Islet of Langerhans (tissue), 1 donor: ENCODE results near the gene ZNF784.
"Not testable (repeated sequence)": the region's sequence is repeated elsewhere in the genome, so short reads cannot be mapped to it uniquely, and the experiment has no call there.

Experiments used
- FAIRE-seq: peaks from one replicate; lab custom pipeline; 2011; peaks lifted over from hg19 to GRCh38; lab: Jason Lieb, UNC

ZNF784 gene

DNA sequence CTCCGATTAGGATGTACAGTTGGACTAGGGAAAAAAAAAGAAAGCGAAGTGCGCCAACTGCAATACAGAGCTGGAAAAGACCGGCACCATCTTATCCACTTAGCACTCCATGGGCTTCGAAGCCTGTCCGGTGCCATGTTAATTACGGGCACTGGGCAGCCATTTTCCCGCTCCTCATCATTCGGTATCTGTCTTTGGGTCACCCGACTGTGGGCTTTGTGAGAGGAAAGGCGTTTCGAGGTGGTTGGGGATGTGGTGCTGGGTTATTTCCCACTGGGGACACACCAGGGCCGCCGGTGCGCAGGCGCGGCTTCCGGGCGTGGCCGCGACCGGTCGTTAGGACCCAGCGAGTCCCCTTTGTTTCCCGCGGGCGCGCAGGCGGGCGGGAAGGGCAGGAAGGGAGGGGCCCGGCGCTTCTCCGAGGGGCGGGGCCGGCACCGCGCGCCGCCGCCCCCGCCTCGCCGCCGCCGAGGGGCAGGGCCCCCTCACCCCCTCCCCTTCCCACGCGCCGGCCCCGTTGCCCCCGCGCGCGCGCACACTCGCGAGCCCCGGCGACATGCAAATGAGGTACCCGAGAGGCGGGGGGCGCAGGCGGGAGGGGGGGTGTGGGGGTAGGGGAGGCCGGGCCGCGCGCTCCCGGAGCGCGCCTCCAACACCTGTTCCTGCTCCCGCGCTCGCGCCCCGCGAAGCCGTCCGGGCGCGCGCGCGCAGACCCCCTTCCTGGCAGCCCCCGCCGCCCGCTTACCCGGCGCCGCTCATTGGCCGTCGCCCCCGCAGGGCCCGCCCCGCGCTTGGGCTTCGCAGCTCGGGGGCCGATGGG is 24.3 kb downstream of the ZNF784 start, which contains the start of gene ZNF524:
Gene ZNF524, plus strand, starts transcription at position 447 of the 820 bp plus-strand sequence. CDS start 1,825 bp downstream, outside the sequence.
- FAIRE-seq, result no peak

DNA sequence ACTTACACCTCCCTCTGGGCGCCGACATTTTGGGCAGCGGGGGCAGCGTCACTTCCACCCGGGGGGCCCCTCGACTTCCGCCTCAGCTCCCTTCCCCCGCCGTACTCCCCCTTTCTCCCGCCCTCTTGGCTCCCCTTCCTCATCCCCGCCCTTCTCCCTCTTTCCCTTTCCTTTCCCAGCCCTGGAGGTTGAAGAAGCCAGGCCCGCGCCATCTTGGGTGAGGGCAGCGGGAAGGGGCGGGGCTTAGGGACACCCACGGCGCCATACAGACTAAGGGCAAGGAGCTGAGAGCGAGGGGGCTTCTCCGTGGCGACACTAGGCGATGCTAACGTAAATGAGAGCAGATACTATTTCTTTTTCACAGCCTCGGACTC is 24.9 kb downstream of the ZNF784 start, which contains the start of gene FIZ1:
Gene FIZ1, minus strand, starts transcription at position 50 of the 374 bp plus-strand sequence. CDS start 1,652 bp downstream, outside the sequence.
- FAIRE-seq, result no peak

DNA sequence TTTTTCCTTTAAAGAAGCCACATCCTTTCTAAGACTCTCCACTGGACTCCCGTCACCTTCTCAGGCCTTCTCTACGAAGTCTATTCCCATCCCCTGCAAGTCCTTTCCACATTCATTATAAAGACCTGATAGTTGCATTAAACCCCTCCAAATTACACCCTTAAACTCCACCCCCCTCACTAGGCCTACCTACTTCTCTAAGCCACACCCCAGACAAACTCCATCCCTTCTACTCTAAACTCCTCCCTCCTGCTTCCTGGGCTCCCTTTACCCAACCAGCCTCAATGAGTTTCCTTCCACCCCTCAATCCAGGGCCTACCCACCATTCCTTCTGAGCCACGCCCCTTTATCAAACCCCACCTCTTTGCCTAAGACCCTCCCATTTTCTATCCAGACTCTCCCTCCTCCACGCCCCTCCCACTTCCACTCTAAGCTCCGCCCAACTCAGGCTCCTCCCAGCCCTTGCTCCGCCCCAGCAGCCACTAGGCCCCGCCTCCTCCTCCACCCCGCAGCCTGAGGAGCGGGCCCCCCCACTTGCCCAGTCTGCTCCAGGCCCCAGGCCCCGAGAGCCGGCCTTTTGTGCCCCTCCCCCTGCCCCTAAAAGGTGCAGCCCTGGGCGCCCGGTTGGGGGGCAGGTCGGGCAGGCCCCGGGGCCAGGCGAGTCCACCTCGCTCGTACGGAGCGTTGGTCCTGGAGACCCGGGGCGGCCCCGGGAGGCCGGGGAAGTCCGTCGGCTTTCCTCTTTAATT is 25.5 kb downstream of the ZNF784 start:
- no peak for FAIRE-seq

DNA sequence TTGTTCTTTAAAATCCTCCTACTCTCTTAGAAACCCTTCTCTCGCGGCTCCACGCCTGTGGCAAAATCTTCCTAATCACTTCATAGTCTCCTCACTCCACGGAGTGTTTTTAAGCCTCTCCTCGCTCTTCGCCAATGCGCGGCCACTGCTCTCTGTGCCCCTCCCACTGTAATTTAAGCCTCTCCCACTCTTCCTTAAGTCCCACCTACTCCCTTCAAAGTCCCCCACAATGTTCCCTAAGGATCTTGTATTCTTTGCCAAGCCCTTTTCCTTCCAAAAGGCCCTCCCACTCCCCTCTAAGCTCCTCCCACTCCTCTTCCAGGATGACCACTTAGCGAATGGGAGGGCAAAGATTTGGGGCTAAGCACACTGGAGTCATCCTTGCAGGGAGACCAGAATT is 26.3 kb downstream of the ZNF784 start:
- no peak for FAIRE-seq

DNA sequence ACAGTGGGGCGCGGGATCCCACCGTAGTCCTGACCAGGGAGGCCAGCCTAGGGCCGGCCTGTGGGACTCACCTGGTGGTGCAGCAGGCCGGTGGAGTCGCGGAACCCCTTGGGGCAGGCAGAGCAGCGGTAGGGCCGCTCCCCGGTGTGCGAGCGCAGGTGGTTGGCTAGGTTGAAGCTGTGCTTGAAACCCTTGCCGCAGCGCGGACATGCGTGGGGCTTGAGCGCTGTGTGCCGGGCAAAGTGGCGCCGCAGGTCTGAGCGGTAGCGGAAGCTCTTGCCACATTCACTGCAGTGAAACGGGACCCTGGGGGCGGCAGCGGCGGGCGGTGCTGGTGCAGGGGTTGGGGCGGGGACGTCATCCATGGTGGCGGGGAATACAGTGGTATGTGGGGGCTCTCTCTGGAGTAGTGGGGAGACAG is 26.9 kb downstream of the ZNF784 start:
- FAIRE-seq, result no peak

DNA sequence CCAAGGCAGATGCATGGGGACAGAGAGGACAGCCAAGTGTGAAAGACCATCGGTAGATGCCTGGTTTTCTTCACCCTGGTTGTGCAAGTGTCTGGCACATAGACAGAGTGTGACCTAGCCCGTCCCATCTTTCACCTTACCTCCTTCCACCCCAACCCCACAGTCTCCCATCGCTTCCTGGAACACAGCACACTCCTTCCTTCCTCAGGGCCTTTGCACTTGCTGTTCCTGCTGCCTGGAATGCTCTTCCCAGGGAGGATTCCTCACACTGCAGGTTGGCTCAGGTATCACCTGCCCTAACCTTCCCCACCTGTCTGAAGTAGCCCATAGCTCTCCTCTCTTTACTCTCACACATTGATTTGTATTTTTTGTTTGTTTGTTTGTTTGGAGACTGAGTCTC is 28.1 kb downstream of the ZNF784 start:
- FAIRE-seq, result no peak

DNA sequence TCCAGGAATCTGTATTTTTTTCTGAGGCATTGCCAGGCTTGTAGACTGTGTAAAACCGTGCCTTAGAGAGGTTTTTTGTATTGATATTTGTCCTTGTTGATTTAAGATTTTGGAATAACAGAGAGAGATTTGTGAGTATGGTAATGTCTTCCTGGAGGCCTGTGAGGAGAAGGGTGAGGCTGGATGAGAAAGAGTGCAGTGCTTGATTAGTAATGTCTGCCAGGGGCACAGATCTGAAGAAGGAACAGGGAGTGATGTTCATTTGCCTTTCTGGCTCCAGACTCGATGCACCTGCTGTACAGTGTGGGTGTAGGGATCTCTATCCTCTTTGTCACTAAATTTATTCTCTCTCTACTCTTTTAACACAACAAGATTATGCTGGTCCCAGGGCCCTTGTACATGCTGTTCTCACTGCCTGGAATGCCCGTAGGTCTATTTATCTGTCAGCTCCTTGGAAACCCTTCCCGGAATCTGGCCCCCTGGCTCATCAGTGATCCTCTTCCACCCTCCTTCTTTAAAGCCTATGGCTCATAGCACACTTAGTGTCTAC is 29.3 kb downstream of the ZNF784 start:
- FAIRE-seq, result no peak

DNA sequence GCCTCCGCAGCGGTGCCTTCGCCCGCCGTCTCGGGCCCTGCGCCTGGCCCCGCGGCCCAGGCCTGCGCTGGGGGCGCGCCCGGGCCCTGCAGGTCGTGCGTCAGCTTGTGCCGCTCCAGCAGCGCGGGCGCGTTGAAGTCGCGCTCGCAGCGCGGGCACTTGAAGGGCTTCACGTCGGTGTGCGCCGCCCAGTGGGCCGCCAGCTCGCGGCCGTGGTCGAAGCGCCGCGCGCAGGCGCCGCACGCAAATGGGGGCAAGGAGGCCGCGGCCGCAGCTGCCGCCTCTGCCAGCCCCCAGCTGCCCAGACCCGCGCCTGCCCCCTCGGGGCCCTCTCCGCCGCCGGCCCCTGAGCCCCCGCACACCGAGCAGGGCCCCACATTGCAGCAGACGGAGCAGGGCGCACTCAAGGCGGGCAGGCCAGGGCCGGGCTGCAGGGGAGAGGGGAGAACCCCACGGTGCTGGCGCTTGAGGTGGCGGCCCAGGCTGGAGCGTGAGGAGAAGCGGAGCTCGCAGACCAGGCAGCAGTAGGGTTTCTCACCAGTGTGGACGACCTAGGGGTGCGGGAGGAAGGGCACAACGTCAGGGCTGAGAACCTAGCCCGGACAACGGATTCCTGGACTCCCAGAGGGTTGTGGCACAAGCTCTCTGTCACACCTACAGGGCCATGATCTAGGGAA is 31.1 kb downstream of the ZNF784 start:
- no peak for FAIRE-seq

DNA sequence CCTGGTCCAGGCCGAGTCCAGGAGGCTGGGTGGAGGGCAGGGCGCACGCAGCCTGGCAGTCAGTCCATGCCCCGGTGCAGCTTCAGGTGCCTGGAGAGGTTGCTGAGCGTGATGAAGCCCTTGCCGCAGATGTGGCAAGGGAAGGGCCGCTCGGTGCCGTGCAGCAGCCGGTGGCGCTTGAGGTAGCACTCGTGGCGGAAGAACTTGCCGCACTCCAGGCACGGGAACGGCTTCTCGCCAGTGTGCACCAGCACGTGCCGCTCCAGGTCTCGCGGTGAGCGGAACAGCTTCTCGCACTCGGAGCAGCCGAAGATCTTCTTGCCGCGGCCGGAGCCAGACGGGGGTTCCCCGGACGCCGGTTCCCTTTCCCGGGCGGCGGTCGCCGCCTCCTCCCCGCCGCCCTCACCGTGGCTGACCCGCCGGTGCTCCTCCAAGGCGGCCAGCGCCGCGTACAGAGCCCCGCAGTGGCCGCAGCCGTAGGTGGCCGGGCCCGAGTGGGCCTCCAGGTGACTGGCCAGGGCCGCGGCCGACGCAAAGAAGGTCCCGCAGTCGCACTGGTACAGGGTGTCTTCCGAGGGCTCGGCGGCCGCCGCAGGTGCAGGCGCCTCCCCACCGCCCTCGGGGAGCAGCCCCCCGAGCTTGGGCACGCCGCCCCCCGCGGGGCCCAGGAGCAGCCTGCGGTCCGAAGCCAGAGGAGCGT is 31.8 kb downstream of the ZNF784 start:
- FAIRE-seq, result no peak

DNA sequence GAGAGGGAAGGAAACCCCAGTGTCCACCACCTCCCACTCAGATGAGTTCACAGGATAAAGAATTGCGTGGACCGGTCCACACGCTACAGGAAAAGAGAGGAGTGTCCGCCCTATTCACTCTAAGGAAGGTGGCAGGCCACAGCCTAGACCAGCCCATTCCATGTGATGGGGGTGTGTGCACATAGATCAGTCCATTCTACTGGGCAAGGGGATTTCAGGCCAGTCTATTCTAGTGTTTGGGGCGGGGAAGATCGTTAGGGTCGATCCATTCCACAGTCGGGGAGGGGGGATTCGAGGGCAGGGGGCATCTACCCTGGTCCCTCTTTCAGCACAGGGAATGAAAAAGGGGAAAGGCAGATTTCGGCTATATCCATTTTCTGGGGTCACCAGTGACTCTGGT is 32.8 kb downstream of the ZNF784 start:
- FAIRE-seq, result no peak

DNA sequence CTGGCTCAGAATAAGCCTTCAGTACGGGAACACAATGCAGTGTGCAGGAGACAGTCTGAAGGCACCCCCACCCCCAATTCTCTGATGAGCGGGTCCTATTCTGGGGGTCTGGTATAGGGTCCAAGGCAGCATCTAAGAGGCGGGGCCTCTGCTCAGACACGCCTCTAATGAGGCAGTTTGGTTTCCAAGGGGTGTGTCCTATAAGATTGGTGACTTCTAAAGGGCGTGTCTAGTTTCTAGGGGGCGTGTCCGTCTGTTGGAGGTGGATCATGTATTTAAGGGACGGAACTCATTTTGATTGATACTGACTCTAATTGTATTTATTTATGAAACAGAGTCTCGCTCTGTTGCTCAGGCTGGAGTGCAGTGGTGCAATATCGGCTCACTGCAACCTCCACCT is 33.7 kb downstream of the ZNF784 start:
- no peak for FAIRE-seq

DNA sequence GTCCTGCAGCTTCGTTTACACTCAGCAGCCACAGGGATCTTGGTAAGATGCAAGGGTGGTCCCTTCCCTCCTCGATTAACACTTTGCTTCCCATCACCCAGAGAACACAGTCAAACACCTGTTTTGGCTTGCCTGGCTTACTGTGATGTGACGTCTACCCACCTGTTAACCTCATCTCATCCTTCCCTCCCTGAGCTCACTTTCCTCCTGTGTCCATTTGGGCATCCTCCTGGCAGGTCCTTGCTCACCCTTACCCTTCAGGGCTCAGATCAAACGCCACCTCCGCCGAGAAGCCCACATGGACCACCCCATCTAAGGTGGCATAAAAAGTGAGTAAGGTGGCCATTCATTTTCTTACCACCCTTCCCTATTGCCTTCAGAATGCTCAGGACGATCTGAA is 34.3 kb downstream of the ZNF784 start:
- FAIRE-seq, result no peak

DNA sequence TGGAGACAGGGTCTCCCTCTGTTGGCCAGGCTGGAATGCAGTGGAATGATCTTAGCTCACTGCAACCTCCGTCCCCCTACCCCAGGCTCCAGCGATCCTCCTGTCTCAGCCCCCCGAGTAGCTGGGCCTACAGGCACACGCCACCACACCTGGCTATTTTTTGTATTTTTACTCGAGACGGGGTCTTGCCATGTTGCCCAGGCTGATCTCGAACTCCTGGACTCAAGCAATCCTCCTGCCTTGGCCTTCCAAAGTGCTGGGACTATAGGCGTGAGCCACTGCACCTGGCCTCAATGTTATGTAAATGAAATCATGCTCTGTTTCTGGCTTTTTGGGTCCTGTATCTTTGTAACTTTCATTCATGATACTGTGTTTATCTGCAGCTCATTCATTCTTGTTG is 35.6 kb downstream of the ZNF784 start:
- FAIRE-seq, result no peak

DNA sequence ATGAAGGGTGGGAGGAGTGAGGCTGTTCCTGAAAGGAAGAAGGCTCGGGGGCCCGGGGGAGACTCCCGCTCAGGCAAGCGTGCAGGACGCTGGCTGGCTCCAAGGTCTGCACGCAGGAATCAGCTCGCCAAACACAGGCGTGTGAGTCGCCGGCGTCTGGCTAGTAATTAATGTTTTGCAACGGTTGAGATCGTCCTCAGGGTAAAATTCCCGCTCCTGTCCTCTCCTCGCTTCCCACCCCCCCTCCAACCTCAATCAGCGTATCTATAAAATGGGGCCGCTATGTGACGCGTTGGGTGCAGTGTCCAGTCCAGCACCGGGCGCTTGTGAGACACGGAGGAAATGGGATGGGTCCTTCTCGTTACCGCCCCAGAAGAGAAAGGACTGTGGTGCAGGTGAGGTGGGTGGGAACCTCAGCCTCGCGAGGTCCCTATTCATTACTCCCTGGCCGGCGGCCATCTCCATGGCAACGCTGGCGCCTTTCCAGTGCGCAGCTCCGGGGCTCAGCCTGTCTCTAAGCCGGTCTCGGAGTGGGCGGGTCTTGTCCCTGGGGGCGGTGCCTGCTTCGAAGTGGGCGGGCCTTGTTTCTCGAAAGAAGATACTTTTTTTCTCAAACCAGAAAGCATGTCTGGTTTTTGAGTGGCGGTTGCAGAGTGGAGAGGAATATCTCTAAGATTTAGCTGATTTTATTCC is 37.2 kb downstream of the ZNF784 start:
- peak; percentile 65 for FAIRE-seq

DNA sequence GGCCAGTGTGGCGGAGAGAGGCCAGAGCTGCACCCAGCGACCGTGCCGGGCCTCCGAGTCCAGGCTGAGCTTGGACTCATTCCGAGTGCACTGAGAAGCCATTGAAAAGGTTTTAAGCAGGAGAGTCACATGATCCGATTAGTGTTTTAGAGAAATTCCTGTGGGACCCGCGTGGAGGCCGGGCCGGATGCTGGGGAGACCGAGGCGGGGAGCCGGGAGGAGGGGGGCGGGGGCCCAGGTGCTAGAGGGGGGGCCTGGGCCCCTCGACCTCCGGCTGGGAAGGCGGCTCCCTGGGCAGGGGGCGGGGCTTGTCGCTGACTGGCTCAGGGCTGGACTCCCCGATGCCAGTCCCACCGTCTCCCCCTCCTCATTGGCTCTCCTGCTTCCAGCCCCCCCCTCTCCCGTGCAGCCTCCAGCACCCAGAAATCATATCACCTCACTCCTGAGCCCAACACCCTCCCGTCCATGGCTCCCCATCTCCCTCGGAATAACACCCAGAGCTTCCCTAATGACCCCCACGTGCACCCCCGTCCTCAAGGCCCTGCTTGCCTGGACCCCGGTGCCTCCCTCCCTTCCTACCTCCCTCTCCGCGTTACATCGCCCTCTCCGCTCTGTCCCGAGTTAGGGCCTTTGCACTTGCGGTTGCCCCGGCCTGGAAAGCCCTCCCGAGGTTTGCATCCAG is 38.6 kb downstream of the ZNF784 start:
- no peak for FAIRE-seq

DNA sequence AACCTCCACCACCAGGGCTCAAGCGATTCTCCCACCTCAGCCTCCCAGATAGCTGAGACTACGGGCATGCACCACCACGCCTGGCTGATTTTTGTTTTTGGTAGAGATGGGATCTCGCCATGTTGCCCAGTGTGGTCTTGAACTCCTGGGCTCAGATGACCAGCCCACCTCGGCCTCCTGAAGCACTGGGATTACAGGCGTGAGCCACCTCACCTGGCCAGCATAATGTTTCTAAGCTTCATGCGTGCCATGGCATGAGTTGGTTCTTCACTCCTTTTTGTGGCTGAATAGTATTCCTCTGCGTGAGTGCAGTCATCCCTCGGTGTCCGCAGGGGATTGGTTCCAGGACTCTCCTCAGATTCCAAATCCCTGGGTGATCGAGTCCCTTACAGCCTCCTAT is 39.5 kb downstream of the ZNF784 start:
- no peak for FAIRE-seq

DNA sequence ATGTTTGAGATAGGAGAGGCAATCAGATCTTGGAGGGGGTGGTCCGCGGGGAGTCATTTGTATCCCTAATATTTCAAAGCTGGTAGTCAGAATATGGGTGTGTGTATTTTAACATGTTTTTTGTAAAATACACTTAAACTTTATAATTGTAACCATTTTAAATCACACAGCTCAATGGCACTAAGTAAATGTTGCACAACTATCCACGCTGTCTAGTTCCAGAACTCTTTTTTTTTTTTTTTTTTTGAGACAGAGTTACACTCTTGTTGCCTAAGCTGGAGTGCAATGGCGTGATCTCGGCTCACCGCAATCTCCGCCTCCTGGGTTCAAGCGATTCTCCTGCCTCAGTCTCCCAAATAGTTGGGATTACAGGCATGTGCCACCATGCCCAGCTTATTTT is 40.5 kb downstream of the ZNF784 start:
- FAIRE-seq, result not testable (repeated sequence)

DNA sequence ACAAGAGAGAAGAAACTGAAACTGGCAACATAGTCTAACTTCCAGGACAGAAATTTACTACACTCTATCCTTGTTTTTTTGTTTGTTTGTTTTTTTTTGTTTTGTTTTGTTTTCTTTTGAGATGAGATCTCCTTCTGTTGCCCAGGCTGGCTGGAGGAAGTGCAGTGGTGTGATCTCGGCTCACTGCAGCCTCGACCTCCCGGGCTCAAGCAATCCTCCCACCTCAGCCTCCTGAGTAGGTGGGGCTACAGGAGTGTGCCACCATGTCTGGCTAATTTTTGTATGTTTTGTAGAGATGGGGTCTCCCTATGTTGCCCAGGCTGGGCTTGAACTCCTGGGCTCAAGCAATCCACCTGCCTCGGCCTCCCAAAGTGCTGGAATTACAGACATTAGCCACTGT is 42.1 kb downstream of the ZNF784 start:
- FAIRE-seq, result not testable (repeated sequence)

DNA sequence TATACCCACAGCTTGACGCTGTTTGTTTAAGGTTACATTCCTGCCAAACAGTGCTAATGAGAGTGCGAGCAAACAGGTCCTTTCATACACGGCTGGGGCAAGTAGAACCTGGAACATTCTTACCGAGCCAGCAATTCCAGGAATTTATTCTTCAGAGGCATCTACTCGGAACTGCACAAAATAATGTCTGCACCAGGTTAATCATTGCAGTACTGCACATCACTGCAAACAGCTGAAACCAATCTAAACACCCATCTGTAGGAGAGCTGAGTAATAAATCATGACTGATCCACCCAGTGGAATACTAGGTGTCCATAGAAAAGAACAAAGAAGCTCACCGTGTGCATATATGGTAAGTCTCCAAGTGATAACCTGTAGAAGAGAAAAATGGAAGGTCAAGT is 42.5 kb downstream of the ZNF784 start:
- FAIRE-seq, result peak; percentile 30

DNA sequence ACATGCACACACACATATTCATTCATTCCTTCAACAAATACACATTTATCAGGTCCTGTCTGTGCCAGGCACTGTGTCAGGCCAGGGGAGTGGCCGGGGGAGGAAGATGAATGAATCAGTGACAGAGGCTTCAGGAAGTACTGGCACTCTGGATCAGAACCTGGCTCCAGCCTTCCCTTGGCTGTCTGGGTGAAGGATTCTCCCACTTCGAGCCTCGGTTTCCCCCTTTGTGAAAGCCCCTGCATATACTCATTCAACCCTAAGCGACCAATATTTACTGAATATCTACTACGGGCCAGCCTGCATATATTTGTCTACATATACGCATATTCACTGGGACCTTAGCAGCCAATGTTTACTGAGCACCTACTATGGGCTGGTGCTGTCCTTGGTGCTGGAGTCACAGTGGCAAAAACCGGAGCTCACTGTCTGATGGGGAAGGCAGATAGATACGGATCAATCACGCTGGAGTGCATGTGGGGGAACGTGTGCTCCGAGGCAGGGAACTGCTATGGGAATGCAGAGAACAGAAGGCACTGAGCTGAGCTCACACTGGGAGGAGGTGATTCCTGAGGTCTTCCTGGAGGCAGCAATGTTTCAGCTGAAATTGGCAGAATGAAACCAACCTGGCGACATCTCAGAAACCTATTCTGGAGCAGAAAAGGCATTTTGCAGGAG is 43.1 kb downstream of the ZNF784 start:
- no peak for FAIRE-seq
